ENCODE results near the gene ZBTB7C.

The ZBTB7C gene

DNA sequence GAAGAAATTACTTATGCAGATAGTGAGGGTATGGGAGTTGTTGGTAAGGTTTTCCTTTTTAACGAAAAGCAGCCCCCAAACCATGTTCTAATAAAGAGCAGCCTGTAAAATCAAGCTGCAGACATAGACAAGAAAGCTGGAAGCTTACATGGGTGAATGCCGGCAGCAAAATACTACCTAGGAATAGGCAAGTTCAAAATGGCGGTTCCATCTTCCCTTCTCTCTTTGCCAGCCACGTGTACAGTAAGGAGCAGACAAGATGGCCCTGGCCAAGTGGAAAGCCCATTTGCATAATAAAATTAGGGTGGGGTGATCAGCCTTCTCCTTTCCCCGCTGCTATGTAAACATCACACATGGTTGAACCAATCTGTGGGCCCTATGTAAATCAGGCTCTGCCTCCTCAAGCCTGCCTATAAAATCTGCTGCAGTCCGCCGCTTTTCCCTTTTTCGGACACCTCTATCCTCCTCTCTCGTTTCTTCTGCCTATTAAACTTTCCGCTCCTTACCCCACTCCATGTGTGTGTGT, 155.0 kb downstream of the ZBTB7C start:
- DNase-seq (ENCODE audit: low read depth, low spot score): no peak

DNA sequence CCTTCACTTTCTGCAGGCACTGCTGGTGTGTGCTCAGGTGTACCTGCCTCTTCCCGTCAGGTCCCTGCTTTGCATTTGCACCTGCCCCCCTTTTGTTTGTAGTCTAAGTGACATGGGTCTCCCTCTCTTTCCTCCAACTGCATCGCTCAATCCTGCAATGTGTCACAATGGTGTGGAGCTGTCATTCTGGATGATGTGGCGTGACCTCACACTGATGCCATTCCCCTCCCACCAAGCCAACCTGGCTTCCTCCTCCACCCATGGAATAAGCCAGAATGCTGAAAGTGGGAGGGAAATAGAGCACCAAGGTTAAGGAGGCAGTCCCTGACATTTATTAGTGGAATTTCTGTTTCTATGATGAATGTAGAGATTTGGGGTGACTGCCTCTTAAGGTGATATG, 156.7 kb downstream of the ZBTB7C start:
- DNase-seq (ENCODE audit: low read depth, low spot score): no peak

DNA sequence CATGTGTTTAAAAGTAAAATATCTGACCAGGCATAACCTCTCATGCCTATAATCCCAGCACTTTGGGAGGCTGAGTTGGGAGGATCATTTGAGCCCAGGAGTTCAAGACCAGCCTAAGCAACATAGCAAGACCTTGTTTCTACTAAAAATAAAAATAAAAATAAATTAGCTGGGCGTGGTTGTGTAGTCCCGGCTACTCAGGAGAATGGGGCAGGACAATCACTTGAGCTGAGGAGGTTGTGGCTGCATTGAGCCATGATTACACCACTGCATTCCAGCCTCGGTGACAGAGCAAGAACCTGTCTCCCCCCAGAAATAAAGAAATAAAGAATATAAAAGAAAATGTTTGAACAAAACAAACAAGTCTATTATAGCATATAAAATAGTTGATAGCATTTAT, 158.3 kb downstream of the ZBTB7C start:
- DNase-seq (ENCODE audit: low read depth, low spot score): no peak

DNA sequence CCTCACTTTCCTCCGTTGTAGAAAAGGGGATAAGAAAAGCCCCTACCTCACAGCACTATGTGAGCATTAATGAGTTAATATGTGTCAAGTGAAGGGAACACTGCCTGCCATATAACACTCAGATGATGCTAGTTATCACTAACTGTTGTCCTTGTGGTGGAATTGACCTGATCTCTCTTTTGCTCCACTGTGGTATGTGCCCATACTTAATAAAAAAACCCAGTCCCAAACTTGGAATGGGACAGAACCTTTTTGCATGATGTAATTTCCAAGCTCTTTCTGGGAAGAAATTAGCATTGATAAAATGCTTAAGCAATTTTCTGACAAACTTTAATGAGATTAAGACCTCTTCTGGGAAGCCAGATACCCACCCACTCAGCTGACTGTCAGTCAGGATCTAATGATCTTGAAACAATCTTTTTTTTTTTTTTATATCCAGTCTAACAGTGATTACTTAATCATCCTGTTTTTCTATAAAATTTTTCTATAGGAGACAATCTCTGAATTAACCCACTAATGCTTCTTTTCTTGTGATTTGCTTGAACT, 158.7 kb downstream of the ZBTB7C start:
- DNase-seq (ENCODE audit: low read depth, low spot score): no peak

DNA sequence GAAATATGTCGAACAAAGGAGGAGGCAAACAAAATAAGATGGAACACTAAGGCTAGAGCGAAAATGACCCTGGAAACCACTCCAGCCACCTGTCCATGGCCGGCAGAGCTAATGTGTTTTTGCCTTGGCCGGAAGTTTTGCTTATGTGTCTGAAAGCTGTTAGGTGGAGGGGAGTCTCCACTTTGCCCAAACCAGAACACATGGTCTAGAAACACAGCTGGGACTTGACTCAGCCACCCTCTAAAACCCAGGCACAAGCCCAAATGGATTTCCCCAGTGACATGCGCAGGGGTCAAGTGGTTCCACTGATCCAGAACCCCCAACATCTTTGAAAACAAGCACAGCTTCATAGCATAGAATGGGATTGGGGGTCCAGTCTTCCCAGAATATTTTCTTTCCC, 159.3 kb downstream of the ZBTB7C start:
- DNase-seq (ENCODE audit: low read depth, low spot score): no peak

DNA sequence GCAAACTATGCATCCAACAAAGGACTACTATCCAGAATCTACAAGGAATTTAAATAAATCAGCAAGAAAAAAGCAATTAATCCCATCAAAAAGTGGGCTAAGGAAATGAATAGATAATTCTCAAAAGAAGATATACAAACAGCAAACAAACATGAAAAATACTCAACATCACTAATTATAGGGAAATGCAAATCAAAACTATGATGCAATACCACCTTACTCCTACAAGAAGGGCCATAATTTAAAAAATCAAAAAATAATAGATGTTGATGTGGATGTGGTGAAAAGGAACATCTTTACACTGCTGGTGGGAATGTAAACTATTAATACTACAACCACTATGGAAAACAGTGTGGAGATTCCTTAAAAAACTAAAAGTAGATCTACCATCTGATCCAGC, 164.7 kb downstream of the ZBTB7C start:
- DNase-seq (ENCODE audit: low read depth, low spot score): no peak

DNA sequence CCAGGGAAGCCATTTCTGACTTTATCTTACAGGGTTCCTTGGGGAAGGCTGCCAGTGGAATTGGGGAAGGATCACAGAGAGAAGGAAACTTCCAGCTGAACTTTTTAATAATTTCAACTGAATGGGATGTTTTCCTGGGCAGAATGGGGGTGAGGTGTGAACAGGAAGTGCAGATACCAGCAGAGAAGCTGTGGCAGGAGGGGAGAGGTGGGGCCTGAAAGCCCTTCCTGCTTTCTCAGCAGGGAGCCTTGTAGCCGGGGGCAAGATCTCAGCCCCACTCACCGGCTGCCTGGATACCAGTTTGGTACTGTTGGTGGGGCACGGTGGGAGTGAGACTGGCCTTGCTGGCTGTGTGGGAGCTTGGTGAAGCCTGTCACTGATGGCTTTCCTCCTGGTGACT, 170.5 kb downstream of the ZBTB7C start:
- no peak for DNase-seq (ENCODE audit: low read depth, low spot score)

DNA sequence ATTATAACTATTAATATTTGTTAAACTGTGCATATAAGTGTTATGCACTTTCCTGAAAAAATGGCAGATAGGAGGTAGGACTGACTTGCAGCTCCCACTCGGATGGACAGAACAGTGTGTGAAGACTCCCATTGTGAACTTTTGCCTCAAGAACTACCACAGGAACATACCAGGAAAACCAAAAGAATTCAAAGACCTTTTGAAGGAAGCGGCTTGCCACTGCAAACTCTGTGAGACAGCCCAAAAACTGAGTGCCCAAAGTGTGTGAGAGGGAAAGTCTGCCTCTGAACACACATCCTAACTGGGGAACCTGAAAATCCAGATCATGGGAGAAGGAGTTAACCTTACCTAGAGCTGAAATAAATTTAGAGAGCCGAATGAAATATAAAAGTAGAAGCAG, 171.0 kb downstream of the ZBTB7C start:
- DNase-seq (ENCODE audit: low read depth, low spot score): no peak

DNA sequence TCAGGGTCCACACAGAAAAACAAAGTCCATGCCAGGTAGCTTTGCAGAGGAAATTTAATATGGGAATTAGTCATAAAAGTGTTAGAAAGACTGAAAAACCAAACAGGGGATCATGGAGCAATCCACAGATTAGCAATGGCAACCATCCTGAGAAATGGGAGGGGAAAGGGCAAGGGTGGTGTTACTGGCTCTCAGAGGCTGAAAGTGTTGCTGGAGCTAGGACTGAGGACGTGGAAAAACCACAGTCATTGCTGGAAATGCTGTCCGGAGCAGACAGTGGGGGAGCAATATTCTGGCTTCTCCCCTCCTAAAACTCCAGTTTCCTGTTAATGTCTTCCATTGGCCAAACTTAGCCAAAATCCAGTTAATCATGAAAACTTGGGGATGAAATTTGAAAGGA, 172.4 kb downstream of the ZBTB7C start:
- no peak for DNase-seq (ENCODE audit: low read depth, low spot score)

DNA sequence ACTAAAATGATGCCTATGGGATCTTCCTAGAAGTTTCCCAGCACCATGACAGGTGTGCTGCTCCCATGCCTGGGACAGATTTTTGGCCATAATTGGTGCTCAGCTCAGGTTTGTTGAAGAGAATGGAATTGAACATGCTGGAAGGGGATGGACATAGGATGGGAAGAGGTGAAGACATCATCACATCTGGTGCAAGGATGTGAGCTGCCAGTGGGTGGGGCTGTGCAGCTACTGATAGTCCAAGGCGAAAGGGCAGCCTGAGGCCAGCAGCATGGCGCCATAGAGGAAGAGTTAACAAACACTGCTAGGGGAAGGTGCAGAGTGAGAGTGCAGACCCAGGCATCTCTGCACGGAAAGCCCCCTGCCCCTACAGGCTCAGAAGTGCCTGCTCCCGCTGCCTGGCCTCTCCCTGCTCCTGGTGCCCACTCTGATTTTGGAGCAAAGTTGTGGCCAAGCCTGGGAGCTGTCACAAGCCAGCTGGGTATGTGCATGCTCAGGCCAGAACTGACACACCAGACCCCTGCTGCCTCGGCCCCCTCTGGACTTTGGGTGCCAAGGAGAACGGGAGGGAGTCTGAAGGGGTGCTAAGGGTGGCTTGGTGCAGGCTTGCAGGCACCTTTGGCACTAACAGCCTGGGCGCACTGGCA, 178.6 kb downstream of the ZBTB7C start:
- no peak for DNase-seq (ENCODE audit: low read depth, low spot score)

DNA sequence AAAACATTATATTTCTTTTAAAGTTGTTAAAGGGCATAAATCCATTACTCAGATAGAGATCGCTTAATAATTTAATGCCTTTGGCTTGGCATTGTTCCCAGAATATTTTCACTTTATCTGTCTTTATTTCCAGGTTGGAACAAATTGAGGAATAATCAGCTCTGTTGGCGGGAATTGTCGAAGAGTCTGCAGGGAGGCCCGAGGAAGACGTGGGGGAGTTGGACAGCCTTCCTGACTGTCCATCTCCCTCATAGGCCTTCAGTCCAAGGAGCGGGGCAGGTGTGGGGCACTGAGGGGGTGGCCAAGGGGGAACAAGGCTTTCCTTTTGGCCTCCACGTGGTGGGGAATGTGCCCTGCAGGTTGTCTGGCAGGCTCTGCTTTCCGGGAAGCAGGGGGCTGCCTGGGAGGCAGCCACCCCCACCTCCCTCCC, 179.6 kb downstream of the ZBTB7C start:
- DNase-seq (ENCODE audit: low read depth, low spot score): no peak

DNA sequence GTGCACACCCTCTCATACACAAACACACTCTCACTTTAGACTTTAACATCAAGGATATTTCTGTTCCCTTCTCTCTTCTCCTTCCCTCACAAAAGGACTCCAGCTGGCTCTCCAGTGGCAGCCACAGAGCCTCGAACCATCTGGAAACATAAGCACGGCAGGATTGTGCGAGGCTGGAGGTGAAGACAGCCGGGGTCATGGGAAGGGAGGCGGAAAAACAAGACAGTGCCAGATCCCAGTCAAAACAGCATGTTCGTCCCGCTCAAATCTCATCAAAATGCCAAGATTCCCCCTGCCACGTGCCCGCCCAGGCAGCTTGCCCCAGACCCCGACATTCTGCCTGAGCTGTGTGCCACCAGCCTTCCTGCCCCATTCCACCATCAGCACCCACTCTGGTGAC, 180.3 kb downstream of the ZBTB7C start:
- DNase-seq (ENCODE audit: low read depth, low spot score): no peak

DNA sequence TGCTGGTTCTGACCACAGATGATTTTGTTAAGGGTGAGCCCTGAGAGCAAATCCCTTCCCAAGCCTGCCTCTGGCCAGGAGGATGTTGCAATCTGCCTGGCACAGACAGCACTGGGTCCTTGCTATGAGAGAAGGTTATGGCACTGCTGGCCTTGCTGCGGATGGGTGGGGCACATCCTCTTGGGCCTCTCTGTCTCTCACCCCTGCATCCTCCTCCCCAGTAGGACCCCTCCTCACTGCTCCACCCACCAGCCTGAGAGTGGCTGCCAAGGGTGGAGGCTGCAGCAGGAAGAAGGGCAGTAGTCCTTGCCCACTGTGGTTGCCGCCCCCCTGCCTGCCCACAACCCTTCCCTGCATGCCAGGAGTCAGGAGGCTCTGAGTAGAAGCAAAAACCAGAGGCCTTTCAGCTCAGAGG, 180.9 kb downstream of the ZBTB7C start:
- DNase-seq (ENCODE audit: low read depth, low spot score): no peak

DNA sequence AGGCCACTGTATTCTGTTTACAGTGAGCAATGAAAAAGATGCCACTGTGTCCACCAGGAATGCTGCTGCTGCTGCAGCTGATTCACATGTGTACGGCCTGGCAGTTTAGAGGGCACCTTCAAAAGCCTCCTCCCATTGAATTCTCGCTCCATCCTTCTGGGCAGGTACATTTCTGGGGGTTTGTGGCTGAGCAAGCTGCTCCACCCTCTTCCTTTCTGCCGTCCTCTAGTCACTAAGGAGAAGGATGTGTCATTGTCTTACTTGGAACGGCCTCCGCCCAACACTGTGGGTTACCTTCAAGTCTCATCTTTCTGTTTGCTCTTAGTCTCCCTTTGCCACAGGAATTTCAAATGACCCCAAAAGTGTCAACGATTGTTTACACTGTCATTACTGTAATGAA, 182.0 kb downstream of the ZBTB7C start:
- no peak for DNase-seq (ENCODE audit: low read depth, low spot score)

DNA sequence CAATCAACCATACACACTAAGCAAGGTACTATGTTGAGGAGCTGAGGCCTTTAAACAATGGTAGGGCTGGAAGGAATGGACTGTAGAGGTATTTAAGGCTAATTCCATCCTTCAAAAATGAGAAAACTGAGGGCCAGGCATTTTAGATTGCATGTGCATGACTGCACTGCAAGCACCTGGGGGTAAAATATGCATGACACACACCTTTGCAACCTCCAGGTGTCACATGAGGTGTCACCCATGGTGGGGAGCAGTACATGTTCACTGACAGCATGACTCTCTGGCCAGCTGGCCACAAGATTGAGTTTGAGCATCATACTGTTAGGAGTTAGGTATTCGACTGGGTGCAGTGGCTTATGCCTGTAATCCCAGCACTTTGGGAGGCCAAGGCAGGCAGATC, 182.8 kb downstream of the ZBTB7C start:
- DNase-seq (ENCODE audit: low read depth, low spot score): no peak

DNA sequence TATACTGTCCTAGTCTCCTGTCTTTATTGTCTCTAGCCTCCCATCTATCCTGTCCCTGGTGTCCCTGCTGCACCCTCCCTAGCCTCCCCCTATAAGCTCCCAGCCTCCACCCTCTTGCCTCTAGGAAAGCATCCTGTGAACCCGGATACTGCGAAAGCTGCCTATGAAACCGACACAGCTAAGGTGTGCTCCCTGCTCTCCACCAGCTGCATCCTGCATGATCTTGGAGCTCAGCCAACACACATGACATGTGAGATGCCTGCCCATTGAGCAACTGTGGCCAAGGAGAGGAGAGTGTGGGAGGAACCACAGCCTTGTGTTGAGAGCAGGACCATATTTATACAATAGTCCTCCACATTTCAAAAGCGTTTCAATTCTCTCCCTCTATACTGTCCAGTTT, 187.1 kb downstream of the ZBTB7C start:
- no peak for DNase-seq (ENCODE audit: low read depth, low spot score)

DNA sequence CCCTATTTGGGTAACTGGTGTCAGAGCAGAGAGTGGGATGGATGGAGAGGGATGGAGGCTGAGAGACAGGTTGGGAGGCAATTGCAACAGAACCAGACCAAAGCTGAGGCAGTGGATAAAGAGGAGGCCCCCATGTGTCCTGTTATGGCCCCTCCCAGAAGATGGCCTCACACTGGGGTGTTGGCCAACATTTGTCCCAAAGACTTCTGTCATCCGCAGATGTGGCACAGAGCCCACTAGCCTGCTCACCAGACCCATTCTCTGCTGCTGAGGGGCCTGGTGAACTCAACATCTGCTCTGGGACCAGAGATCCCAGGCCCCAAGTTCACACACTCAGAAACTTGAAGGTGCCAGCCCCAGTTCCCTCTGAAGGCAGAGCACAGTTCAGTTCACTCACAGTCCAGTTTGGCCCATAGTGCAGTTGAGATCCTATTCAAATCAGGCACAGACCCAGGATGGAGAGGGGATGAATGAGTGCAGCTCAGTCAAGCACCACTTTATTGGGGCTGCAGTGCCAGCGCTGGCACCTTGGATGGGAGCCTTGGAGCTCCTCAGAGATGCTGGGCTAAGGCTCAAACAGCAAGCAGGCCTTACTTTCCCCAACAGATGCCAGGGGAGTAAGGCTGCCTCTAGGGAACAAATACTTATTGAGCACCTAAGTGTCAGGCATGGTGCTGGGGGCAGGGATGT, 189.2 kb downstream of the ZBTB7C start:
- no peak for DNase-seq (ENCODE audit: low read depth, low spot score)

DNA sequence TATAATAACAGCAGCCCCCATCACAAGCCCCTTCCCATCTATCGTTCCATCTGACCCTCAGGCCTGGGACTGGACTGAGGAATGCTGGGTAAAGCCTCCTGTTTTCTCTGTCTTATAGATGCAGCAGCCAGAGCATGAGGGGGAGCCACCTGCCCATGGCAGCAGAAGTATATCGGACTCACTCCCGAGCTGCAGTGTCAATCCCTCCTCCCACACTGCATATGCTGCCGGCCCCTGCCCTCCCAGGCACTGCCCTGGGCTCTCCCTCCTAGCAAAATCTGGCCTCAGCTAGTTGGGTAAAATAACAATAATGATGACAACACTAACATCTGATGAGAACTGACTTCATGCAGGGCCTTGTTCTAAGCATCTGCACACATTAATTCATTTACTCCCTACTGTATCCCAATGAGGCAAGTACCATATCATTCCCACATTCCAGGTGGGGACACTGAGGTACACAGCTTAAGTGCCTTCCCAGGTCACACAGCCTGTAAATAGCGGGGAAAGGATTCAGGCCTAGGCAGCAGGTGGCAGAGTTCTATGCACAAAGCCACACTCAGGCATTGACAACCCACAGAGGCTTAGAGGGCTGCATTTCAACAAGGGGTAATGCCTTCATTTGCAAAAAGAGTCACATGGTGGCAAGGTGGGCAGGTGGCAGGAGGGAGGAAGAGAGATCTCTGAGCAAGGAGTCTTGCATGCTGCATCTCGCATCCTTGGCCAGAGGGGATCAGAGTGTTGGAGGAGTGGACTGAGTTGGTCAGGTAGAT, 190.0 kb downstream of the ZBTB7C start:
- DNase-seq (ENCODE audit: low read depth, low spot score): no peak

DNA sequence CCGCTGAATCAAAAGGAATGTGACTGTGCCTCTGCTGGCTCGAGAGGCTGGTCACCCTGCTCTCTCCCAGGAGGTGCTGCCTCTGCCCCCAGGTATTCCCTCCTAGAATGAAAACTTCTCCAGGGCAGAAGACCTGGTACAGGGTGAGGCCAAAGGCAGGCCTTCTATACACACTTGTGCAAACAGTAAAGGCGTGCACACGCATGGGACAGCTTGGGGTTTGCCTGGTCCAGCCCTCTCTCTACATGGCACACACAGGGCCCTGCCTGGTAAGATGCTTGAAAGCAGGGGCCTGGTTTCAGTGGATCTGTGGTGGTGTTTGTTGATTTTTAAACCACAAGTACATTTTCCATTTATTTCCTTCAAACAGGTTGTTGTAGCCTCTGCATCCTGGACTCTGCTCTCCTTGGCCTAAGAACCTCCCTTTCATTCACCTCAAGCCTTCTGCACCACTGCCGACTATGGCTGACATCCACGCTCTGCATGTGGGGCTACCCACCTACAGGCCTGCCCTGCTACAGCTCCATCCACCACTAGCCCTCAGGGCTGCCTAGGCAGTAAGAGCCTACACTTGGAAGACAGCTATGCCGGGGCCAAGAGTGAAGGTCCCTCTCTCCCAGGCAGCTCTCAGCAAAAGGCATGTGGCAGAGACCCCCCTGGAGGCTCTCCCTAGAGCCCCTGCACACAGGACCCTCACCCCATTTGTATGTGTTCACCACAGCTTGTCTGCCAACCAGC, 190.7 kb downstream of the ZBTB7C start:
- DNase-seq (ENCODE audit: low read depth, low spot score): no peak

DNA sequence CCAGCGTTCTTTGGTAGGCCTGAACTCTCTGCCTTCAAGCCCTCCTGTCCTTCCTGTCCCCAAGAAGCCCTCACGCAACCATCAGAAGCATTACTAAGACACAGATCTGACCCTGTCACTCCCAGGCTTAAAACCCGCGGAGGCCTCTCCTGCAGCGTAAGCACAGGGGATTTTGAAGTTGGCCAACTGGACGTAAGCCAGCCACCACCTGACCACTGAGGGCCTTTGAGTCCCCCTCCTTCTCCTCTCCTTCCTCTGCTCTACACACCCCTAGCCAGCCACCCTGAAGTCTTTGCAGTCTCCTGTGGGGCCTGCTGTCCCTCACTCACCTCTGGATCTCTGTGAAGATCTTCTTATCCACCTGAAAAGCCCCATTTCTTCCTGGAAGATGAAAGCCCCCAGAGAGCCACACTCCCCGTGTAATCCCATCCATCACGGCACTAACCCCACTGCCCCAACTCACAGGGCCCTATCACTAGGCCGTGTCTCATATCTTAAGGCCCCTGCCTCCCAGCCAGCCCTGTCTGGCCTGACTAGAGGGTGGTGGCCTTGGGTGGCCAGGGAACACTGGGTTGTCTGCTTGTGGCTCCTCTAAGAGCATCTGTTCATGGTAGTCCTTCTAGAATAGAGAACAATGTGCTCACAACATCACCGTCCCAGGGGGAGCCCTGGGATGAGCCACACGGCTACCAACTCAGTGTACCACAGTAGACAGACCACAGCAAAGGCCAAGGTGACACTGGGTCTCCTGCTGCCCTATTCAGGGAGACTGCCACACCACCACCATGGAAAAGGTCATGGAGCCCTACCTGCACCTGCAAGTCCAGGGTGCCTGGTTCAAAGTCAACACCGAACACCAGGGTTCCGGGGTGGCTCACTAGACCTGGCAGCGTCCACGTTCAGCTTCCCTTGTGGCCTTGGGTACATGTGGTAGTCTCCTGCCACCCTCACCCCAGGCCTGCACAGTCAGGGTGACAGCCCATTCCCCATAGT, 191.6 kb downstream of the ZBTB7C start:
- DNase-seq (ENCODE audit: low read depth, low spot score): no peak

Measured in activated CD4-positive, CD25-positive, alpha-beta regulatory T cell treated with anti-CD3 and anti-CD28 coated beads, Interleukin-2, amount 50 U/mL, for 16 hours (primary cell).